Neural progenitor cell (in vitro differentiated cells): ENCODE measurements around the gene SLC16A9. TPM values are rescaled to one million over a fixed set of nuclear protein-coding genes. Genes with fewer than 3 reads are reported as not detected.
"Not testable (repeated sequence)": the region's sequence is repeated elsewhere in the genome, so short reads cannot be mapped to it uniquely, and the experiment has no call there.

Experiments used
- DNase-seq: peaks from one replicate; pipeline ENCODE4 v3.0.0-alpha.2; 2016; ENCODE audit warnings: low spot score
- H2AFZ ChIP-seq: fragments of 200-600 bp; sonication (generic); replicated peaks from 2 replicates; pipeline ENCODE4 v1.6.1; 2016; ENCODE audit warnings: antibody characterized with exemption
- H3F3A ChIP-seq: fragments of 200-600 bp; sonication (generic); 2 replicates; pipeline ENCODE4 v1.6.1; 2016; ENCODE audit warnings: antibody characterized with exemption, low read depth
- H3K27ac ChIP-seq: fragments of 200-600 bp; sonication (generic); 2 replicates; pipeline ENCODE4 v1.5.1; 2016; ENCODE audit warnings: mild to moderate bottlenecking
- H3K27me3 ChIP-seq: fragments of 200-600 bp; sonication (generic); 2 replicates; pipeline ENCODE4 v1.6.1; 2016; ENCODE audit warnings: mild to moderate bottlenecking, moderate library complexity
- H3K36me3 ChIP-seq: fragments of 200-600 bp; sonication (generic); 2 replicates; pipeline ENCODE4 v1.5.1; 2016
- H3K4me1 ChIP-seq: fragments of 200-600 bp; sonication (generic); 2 replicates; pipeline ENCODE4 v1.6.1; 2016; ENCODE audit warnings: mixed run types
- H3K4me2 ChIP-seq: fragments of 200-600 bp; sonication (generic); 2 replicates; pipeline ENCODE4 v1.6.1; 2016
- H3K4me3 ChIP-seq: fragments of 200-600 bp; sonication (generic); 2 replicates; pipeline ENCODE4 v1.5.1; 2016
- H3K79me2 ChIP-seq: fragments of 200-600 bp; sonication (generic); 2 replicates; pipeline ENCODE4 v1.6.1; 2016; ENCODE audit warnings: low read depth
- H3K9ac ChIP-seq: fragments of 200-600 bp; sonication (generic); 2 replicates; pipeline ENCODE4 v1.6.1; 2016
- H3K9me3 ChIP-seq: fragments of 200-600 bp; sonication (generic); 2 replicates; pipeline ENCODE4 v1.5.1; 2016; ENCODE audit warnings: low read depth
- H4K20me1 ChIP-seq: fragments of 200-600 bp; sonication (generic); 2 replicates; pipeline ENCODE4 v1.6.1; 2016; ENCODE audit warnings: low read depth
- H3K27ac Mint-ChIP-seq: 3 replicates; pipeline ENCODE4 v1.8.0; 2021; ENCODE audit warnings: mixed read lengths
- H3K27me3 Mint-ChIP-seq: 2 replicates; pipeline ENCODE4 v1.8.0; 2022; ENCODE audit warnings: low read depth, mild to moderate bottlenecking, inconsistent platforms, moderate library complexity, mixed read lengths; ENCODE audit not compliant: insufficient read depth
- H3K36me3 Mint-ChIP-seq: 3 replicates; pipeline ENCODE4 v1.8.0; 2021; ENCODE audit warnings: mixed read lengths
- H3K4me1 Mint-ChIP-seq: 3 replicates; pipeline ENCODE4 v1.8.0; 2021; ENCODE audit warnings: mixed read lengths
- H3K4me3 Mint-ChIP-seq: 3 replicates; pipeline ENCODE4 v1.8.0; 2021; ENCODE audit warnings: mild to moderate bottlenecking, moderate library complexity, mixed read lengths
- H3K9me3 Mint-ChIP-seq: 3 replicates; pipeline ENCODE4 v1.8.0; 2020; ENCODE audit warnings: mixed read lengths
- EZH2 ChIP-seq: fragments of 200-600 bp; sonication (generic); IDR thresholded peaks from 2 replicates; pipeline ENCODE4 v1.6.1; 2017; ENCODE audit warnings: antibody characterized with exemption, mild to moderate bottlenecking, moderate library complexity
- EZH2phosphoT487 ChIP-seq: fragments of 200-600 bp; sonication (generic); IDR thresholded peaks from 2 replicates; pipeline ENCODE4 v1.6.1; 2017; ENCODE audit warnings: antibody characterized with exemption
- total RNA-seq: library from RNA; depleted of rRNA; stranded (reverse); fragments of >200 nt; gene quantifications from 2 replicates; pipeline ENCODE4 v1.2.3, GENCODE V29; 2015; ENCODE audit warnings: low replicate concordance
- TF ChIP-seq, protein P1 (sequence below): fragments of 200-600 bp; sonication (generic); IDR thresholded peaks from 2 replicates; pipeline ENCODE4 v1.5.1; 2017; ENCODE audit warnings: antibody characterized with exemption, mild to moderate bottlenecking

SLC16A9 gene
- total RNA-seq, 1 donor from 2014 or later: 48.5 TPM

DNA sequence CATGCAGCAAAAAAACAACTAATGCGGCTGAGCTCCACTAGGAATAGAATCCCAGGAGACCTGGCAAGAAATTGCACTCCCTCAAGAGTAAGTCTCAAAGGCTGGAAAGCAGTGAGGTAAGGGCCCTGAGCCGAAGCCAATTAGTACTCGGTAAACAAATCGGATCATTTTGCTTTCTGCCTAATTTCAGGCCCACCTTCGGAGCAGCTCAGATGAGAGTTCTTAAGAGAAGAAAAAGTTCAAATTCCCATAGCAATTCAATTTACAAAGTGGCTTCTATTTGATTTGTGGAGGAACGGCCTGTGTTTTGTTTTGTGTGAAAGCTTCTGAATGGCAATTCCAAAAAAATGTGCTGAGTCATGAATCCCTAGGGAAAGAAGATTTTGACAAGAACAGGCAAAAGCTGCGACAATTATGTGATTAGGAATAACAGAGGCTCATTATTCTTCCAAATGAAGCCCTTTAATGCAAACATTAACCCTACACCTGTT is 60.9 kb downstream of the SLC16A9 start:
- no peaks in the 10 kb centered on the region for H3K4me1 Mint-ChIP-seq
- peaks cover 5% of the 10 kb centered on the region for H3K36me3 ChIP-seq
- H2AFZ ChIP-seq: no peak overlapping the region
- peaks cover 13% of the 10 kb centered on the region for H3K4me1 ChIP-seq
- H3K4me3 Mint-ChIP-seq: no peak overlapping the region
- no peak overlapping the region for H3K9ac ChIP-seq
- H3K9me3 ChIP-seq: no peaks in the 10 kb centered on the region
- H3K9me3 Mint-ChIP-seq: peaks cover 16% of the 10 kb centered on the region
- no peaks in the 10 kb centered on the region for H3K36me3 Mint-ChIP-seq
- peak; percentile 52 for DNase-seq
- H4K20me1 ChIP-seq: no peaks in the 10 kb centered on the region
- H3K27ac Mint-ChIP-seq: no peak overlapping the region
- H3K4me2 ChIP-seq: peak overlapping the region; percentile 64
- peaks cover 2% of the 10 kb centered on the region for H3K27me3 Mint-ChIP-seq
- H3F3A ChIP-seq: peaks cover 17% of the 10 kb centered on the region
- H3K4me3 ChIP-seq: no peak overlapping the region
- no peaks in the 10 kb centered on the region for H3K27me3 ChIP-seq
- H3K79me2 ChIP-seq: no peaks in the 10 kb centered on the region
- peak overlapping the region; percentile 77 for H3K27ac ChIP-seq
- TF ChIP-seq EZH2 (no peak), EZH2phosphoT487 (no peak)
- TF ChIP-seq, protein P1, sequence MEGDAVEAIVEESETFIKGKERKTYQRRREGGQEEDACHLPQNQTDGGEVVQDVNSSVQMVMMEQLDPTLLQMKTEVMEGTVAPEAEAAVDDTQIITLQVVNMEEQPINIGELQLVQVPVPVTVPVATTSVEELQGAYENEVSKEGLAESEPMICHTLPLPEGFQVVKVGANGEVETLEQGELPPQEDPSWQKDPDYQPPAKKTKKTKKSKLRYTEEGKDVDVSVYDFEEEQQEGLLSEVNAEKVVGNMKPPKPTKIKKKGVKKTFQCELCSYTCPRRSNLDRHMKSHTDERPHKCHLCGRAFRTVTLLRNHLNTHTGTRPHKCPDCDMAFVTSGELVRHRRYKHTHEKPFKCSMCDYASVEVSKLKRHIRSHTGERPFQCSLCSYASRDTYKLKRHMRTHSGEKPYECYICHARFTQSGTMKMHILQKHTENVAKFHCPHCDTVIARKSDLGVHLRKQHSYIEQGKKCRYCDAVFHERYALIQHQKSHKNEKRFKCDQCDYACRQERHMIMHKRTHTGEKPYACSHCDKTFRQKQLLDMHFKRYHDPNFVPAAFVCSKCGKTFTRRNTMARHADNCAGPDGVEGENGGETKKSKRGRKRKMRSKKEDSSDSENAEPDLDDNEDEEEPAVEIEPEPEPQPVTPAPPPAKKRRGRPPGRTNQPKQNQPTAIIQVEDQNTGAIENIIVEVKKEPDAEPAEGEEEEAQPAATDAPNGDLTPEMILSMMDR: no peak

DNA sequence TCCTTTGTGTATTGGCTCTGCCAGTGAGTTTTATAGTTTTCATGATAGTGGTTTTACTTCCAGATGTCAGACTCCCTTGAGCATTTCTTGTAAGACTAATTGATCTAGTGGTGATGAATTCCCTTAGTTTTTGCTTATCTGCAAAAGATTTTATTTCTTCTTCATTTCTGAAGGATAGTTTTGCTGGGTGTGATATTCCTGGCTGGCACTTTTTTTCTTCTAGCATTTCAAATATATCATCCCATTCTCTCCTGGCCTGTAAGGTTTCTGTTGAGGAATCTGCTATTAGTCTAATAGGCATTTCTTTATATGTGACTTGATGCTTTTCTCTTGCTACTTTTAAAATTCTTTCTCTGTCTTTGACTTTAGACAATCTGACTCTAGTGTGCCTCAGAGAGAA is 64.8 kb downstream of the SLC16A9 start:
- no peak for TF ChIP-seq EZH2
- TF ChIP-seq, protein P1: no peak
- no peak for TF ChIP-seq EZH2phosphoT487
- Mint-ChIP-seq H3K36me3 (no peaks in the 10 kb centered on the region), H3K9me3 (peaks cover 16% of the 10 kb centered on the region), H3K27ac (no peak overlapping the region), H3K4me1 (no peaks in the 10 kb centered on the region), H3K4me3 (no peak overlapping the region), H3K27me3 (peaks cover 2% of the 10 kb centered on the region)
- no peak overlapping the region for H3K9ac ChIP-seq
- DNase-seq: no peak
- no peak overlapping the region for H3K4me3 ChIP-seq
- H3K27me3 ChIP-seq: no peaks in the 10 kb centered on the region
- H3K27ac ChIP-seq: no peak overlapping the region
- peaks cover 13% of the 10 kb centered on the region for H3K4me1 ChIP-seq
- H3K4me2 ChIP-seq: no peak overlapping the region
- no peaks in the 10 kb centered on the region for H3K79me2 ChIP-seq
- H2AFZ ChIP-seq: no peak overlapping the region
- peaks cover 17% of the 10 kb centered on the region for H3F3A ChIP-seq
- H3K9me3 ChIP-seq: no peaks in the 10 kb centered on the region
- H3K36me3 ChIP-seq: peaks cover 5% of the 10 kb centered on the region
- H4K20me1 ChIP-seq: no peaks in the 10 kb centered on the region

DNA sequence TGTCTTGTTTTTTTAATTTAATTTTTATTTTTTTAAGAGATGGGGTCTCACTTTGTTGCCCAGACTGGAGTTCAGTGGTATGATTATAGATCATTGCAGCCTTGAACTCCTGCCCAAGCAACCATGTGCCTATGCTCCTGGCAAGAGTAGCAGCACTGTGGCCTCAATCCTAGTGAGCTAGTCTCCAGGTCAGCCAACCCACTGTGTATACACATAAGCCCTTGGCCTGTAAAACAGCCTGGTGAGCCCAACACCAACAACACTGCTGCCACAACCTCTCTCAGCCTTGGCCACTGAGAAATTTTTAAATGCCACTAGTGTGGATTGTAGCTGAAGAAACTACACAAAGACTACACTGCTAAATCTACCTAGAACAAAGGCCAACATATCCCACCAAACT is 68.0 kb downstream of the SLC16A9 start:
- not testable (repeated sequence) for H3K4me3 Mint-ChIP-seq, H3K4me2 ChIP-seq, H3K36me3 ChIP-seq, H4K20me1 ChIP-seq, H3K4me1 Mint-ChIP-seq, H3K79me2 ChIP-seq, H3K27me3 Mint-ChIP-seq, H3K4me3 ChIP-seq, H3K27ac ChIP-seq, H3K4me1 ChIP-seq, H3K36me3 Mint-ChIP-seq, H3K9me3 ChIP-seq, H3K9ac ChIP-seq, H3K27ac Mint-ChIP-seq, H2AFZ ChIP-seq, H3K27me3 ChIP-seq, DNase-seq, H3F3A ChIP-seq
- peaks cover 16% of the 10 kb centered on the region for H3K9me3 Mint-ChIP-seq

DNA sequence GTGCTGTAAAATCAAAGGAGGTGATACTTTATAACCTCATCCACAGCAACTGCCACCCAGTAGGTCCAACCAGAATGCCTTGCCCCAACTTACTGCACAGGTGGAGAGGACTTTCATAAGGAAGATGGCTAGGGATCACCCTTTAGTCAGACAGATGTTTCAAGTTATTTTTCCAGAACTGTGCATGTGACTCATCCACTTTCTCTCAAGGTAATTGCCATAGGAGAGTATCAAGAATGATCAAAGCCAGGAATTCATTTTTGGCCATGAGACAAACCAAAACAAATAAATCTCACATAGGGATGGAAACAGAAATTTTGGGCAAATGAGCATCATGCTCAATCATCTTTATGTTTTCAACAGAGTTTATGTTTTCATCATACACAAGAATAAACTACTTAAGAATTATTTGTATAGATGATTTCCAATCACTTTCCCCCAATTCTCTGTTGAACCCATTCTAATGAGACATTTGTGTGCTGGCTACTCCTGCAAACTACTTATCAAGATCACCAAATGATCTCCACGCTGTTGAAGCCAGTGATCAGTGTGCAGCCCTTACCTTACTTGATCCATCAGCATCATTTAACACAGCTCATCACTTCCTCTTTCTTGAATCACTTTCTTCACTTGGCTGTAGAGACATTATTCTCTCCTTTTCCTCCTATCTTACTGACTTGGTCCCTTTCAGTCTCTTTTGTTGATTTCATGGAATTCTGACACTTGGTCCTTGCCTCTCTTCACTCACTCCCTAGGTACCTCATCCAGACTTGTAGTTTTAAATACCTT is 74.0 kb downstream of the SLC16A9 start:
- DNase-seq: no peak
- no peaks in the 10 kb centered on the region for H4K20me1 ChIP-seq
- Mint-ChIP-seq H3K36me3 (no peaks in the 10 kb centered on the region), H3K4me1 (no peaks in the 10 kb centered on the region), H3K27me3 (peaks cover 2% of the 10 kb centered on the region), H3K9me3 (no peaks in the 10 kb centered on the region), H3K4me3 (no peak overlapping the region), H3K27ac (no peak overlapping the region)
- H2AFZ ChIP-seq: no peak overlapping the region
- no peak overlapping the region for H3K4me2 ChIP-seq
- H3K36me3 ChIP-seq: no peaks in the 10 kb centered on the region
- H3K4me3 ChIP-seq: no peak overlapping the region
- no peaks in the 10 kb centered on the region for H3K9me3 ChIP-seq
- no peak overlapping the region for H3K9ac ChIP-seq
- no peaks in the 10 kb centered on the region for H3F3A ChIP-seq
- no peaks in the 10 kb centered on the region for H3K79me2 ChIP-seq
- no peak overlapping the region for H3K27ac ChIP-seq
- peaks cover 3% of the 10 kb centered on the region for H3K4me1 ChIP-seq
- TF ChIP-seq, protein P1: no peak
- H3K27me3 ChIP-seq: no peaks in the 10 kb centered on the region
